ENCODE measurements around the gene ADAMTSL4. TPM values are rescaled to one million over a fixed set of nuclear protein-coding genes. Genes with fewer than 3 reads are reported as not detected.
A peak's percentile ranks its signal among the peaks of the same experiment; 100 is the strongest.

The ADAMTSL4 gene
- total and polyA plus RNA-seq, 9 of the 15 experiments (the other 6 are each of a cell fraction or from before 2014, with no cell fraction given), result 12.7 to 212 (median 35.6) TPM

DNA sequence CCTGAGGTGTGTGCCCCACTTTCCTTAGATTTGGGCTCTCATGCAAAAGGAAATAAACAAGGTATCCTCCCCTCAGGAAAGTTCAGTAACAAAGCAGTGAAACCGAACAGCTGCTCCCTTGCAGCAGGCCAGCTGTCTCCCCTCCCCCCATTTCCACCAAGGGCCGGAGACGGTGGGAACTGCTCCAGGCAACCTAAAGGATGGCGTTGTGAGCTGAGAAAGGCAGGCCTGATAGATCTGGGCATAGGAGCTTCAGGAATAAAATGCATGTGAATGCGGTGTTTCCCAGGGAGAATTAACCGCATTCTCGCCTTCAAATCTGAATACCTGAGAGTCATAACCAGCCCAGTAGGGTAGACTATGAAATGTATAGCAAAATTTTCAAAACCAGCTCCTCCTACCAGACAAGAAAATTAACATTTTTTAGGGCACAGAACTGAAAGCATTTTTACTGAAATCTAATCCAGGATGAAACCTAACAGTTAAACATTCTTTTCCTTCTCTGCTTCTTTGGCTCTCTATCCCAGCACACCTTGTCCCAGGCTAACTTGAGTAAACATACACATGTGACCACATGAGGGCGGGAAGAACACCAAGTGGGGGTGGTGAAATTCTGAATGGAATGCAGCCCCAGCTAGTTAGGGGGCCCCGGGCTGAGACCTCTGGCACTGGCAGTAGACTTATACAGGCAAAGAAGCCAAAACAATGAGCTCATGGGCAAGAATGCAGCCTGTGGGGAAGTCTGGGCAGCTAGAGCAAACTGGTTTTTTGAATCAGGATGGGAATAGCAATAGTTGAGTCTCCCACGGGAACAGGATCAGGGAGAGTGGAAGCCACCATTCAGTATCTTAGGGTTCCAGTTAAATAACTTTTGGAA lies 18.7 kb downstream of the ADAMTSL4 start (continued):
- TF ChIP-seq, protein P1, sequence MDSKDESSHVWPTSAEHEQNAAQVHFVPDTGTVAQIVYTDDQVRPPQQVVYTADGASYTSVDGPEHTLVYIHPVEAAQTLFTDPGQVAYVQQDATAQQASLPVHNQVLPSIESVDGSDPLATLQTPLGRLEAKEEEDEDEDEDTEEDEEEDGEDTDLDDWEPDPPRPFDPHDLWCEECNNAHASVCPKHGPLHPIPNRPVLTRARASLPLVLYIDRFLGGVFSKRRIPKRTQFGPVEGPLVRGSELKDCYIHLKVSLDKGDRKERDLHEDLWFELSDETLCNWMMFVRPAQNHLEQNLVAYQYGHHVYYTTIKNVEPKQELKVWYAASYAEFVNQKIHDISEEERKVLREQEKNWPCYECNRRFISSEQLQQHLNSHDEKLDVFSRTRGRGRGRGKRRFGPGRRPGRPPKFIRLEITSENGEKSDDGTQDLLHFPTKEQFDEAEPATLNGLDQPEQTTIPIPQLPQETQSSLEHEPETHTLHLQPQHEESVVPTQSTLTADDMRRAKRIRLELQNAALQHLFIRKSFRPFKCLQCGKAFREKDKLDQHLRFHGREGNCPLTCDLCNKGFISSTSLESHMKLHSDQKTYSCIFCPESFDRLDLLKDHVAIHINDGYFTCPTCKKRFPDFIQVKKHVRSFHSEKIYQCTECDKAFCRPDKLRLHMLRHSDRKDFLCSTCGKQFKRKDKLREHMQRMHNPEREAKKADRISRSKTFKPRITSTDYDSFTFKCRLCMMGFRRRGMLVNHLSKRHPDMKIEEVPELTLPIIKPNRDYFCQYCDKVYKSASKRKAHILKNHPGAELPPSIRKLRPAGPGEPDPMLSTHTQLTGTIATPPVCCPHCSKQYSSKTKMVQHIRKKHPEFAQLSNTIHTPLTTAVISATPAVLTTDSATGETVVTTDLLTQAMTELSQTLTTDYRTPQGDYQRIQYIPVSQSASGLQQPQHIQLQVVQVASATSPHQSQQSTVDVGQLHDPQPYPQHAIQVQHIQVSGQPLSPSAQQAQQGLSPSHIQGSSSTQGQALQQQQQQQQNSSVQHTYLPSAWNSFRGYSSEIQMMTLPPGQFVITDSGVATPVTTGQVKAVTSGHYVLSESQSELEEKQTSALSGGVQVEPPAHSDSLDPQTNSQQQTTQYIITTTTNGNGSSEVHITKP (IDR thresholded peaks at IDR 0.05; ENCODE audit: partially characterized antibody), result peak; percentile 24
- TF ChIP-seq ZNF184 (CRISPR knock-in tag; IDR thresholded peaks at IDR 0.05) (no peak), ZNF232 (CRISPR knock-in tag; IDR thresholded peaks at IDR 0.05) (no peak), ZNF644 (tag; IDR thresholded peaks at IDR 0.05; ENCODE audit: low read depth) (no peak), KDM1A (IDR thresholded peaks at IDR 0.05) (no peak), TEAD2 (tag; IDR thresholded peaks at IDR 0.05) (peak; percentile 52; the same call in 1 of the 2 replicates), HNRNPUL1 (IDR thresholded peaks at IDR 0.05; ENCODE audit: low read length) (no peak), XRCC3 (IDR thresholded peaks at IDR 0.05) (no peak), MECOM (CRISPR knock-in tag; IDR thresholded peaks at IDR 0.05) (no peak), GABPA (tag; conservative IDR thresholded peaks at IDR 0.05; ENCODE audit: low read depth) (no peak), POLR2B (IDR thresholded peaks at IDR 0.05; ENCODE audit: low read depth, partially characterized antibody) (peak; percentile 38), ZZZ3 (IDR thresholded peaks at IDR 0.05) (no peak), ELF4 (CRISPR knock-in tag; IDR thresholded peaks at IDR 0.05) (0 out of 2 replicates have a peak, but pooled peaks have one; percentile 6)
- TF ChIP-seq, protein P2, sequence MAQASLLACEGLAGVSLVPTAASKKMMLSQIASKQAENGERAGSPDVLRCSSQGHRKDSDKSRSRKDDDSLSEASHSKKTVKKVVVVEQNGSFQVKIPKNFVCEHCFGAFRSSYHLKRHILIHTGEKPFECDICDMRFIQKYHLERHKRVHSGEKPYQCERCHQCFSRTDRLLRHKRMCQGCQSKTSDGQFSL (CRISPR knock-in tag; IDR thresholded peaks at IDR 0.05), result no peak
- TF ChIP-seq, protein P2 (tag; IDR thresholded peaks at IDR 0.05), result 0 out of 4 replicates have a peak, but pooled peaks of 1 of the 2 experiments have one; percentile 46
- TF ChIP-seq, protein P3, sequence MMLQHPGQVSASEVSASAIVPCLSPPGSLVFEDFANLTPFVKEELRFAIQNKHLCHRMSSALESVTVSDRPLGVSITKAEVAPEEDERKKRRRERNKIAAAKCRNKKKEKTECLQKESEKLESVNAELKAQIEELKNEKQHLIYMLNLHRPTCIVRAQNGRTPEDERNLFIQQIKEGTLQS (IDR thresholded peaks at IDR 0.05), result no peak
- TF ChIP-seq, protein P3 (CRISPR knock-in tag; conservative IDR thresholded peaks at IDR 0.05), result no peak

Measured in K562 (cell line).